WTC11 (cell line): ENCODE measurements around the gene EYS. TPM values are rescaled to one million over a fixed set of nuclear protein-coding genes. Genes with fewer than 3 reads are reported as not detected.

Source experiments
- ATAC-seq: fragments of 200-7000 bp; cut with Tn5 transposase; 2 replicates; pipeline ENCODE4 v1.10.0; 2021; ENCODE audit warnings: mild to moderate bottlenecking, moderate library complexity
- CTCF ChIA-PET: fragments of 300-600 bp; sonication (Branson Sonifier 250); formaldehyde crosslinking; loops from one replicate; lab custom pipeline; 2021; ENCODE audit warnings: antibody characterized with exemption; lab: Charles Lee
- POLR2A ChIA-PET: fragments of 350-600 bp; sonication (Branson Sonifier 250); formaldehyde crosslinking; loops from one replicate; lab custom pipeline; 2021; ENCODE audit warnings: antibody characterized with exemption; lab: Charles Lee
- DNase-seq: peaks from one replicate; pipeline ENCODE4 v3.0.0; 2021; ENCODE audit warnings: low spot score
- H3K27ac Mint-ChIP-seq: 2 replicates; pipeline ENCODE4 v1.8.0; 2021; ENCODE audit warnings: mixed read lengths
- H3K27me3 Mint-ChIP-seq: 2 replicates; pipeline ENCODE4 v1.8.0; 2021; ENCODE audit warnings: low read depth, mild to moderate bottlenecking, moderate library complexity, mixed read lengths
- H3K36me3 Mint-ChIP-seq: 2 replicates; pipeline ENCODE4 v1.8.0; 2021; ENCODE audit warnings: mixed read lengths
- H3K4me1 Mint-ChIP-seq: 2 replicates; pipeline ENCODE4 v1.8.0; 2022; ENCODE audit warnings: mixed read lengths
- H3K4me3 Mint-ChIP-seq: 2 replicates; pipeline ENCODE4 v1.8.0; 2021; ENCODE audit warnings: mild to moderate bottlenecking, moderate library complexity, mixed read lengths
- H3K9me3 Mint-ChIP-seq: 2 replicates; pipeline ENCODE4 v1.8.0; 2021; ENCODE audit warnings: mixed read lengths
- CTCF ChIP-seq: fragments of 200-600 bp; IDR thresholded peaks from 2 replicates; pipeline ENCODE4 v1.8.0; 2022; ENCODE audit warnings: antibody characterized with exemption
- E2F1 ChIP-seq: sonication (generic); formaldehyde crosslinking; IDR thresholded peaks from 2 replicates; pipeline ENCODE4 v1.8.0; 2022; ENCODE audit warnings: mild to moderate bottlenecking, missing genetic modification reagents
- ERG ChIP-seq: fragments of 250-450 bp; sonication (Bioruptor Pico); IDR thresholded peaks from 2 replicates; pipeline ENCODE4 v1.8.0; 2021; ENCODE audit warnings: mild to moderate bottlenecking
- GABPB1 ChIP-seq: sonication (generic); formaldehyde crosslinking; IDR thresholded peaks from 2 replicates; pipeline ENCODE4 v1.8.1; 2023; ENCODE audit warnings: mild to moderate bottlenecking, missing genetic modification reagents
- HMGA2 ChIP-seq: fragments of 250-450 bp; sonication (Bioruptor Pico); IDR thresholded peaks from 2 replicates; pipeline ENCODE4 v1.4.0; 2021; ENCODE audit warnings: mild to moderate bottlenecking, moderate library complexity
- IRF2 ChIP-seq: sonication (generic); formaldehyde crosslinking; IDR thresholded peaks from 2 replicates; pipeline ENCODE4 v1.8.0; 2022; ENCODE audit warnings: low read depth, missing genetic modification reagents, borderline replicate concordance
- MXD4 ChIP-seq: fragments of 250-450 bp; sonication (Bioruptor Pico); IDR thresholded peaks from 2 replicates; pipeline ENCODE4 v1.8.0; 2021; ENCODE audit warnings: mild to moderate bottlenecking, moderate library complexity, borderline replicate concordance
- NFE2L1 ChIP-seq: sonication (generic); formaldehyde crosslinking; IDR thresholded peaks from 2 replicates; pipeline ENCODE4 v1.8.1; 2023; ENCODE audit warnings: missing genetic modification reagents
- NFYB ChIP-seq: sonication (generic); formaldehyde crosslinking; conservative IDR thresholded peaks from 2 replicates; pipeline ENCODE4 v1.8.0; 2022; ENCODE audit warnings: low read depth, missing genetic modification reagents
- NR1H2 ChIP-seq: sonication (generic); formaldehyde crosslinking; IDR thresholded peaks from 2 replicates; pipeline ENCODE4 v1.9.0; 2021; ENCODE audit warnings: mild to moderate bottlenecking, moderate library complexity, missing genetic modification reagents
- NR2C2 ChIP-seq: sonication (generic); formaldehyde crosslinking; IDR thresholded peaks from 2 replicates; pipeline ENCODE4 v1.8.0; 2022; ENCODE audit warnings: mild to moderate bottlenecking, missing genetic modification reagents
- NR3C1 ChIP-seq: sonication (generic); formaldehyde crosslinking; conservative IDR thresholded peaks from 2 replicates; pipeline ENCODE4 v1.8.1; 2023; ENCODE audit warnings: low read depth, mild to moderate bottlenecking, missing genetic modification reagents
- OVOL2 ChIP-seq: fragments of 250-450 bp; sonication (Bioruptor Pico); IDR thresholded peaks from 2 replicates; pipeline ENCODE4 v1.9.0; 2021; ENCODE audit warnings: mild to moderate bottlenecking, borderline replicate concordance
- PRRX2 ChIP-seq: fragments of 250-450 bp; sonication (Bioruptor Pico); IDR thresholded peaks from 2 replicates; pipeline ENCODE4 v1.8.0; 2021; ENCODE audit warnings: mild to moderate bottlenecking
- SMAD3 ChIP-seq: sonication (generic); formaldehyde crosslinking; IDR thresholded peaks from 2 replicates; pipeline ENCODE4 v1.8.0; 2022; ENCODE audit warnings: missing genetic modification reagents, mild to moderate bottlenecking, borderline replicate concordance
- SMAD4 ChIP-seq: sonication (generic); formaldehyde crosslinking; IDR thresholded peaks from 2 replicates; pipeline ENCODE4 v1.8.0; 2022; ENCODE audit warnings: mild to moderate bottlenecking, missing genetic modification reagents
- SOX15 ChIP-seq: fragments of 250-450 bp; sonication (Bioruptor Pico); IDR thresholded peaks from 2 replicates; pipeline ENCODE4 v1.9.0; 2021; ENCODE audit warnings: mild to moderate bottlenecking
- USF2 ChIP-seq: sonication (generic); formaldehyde crosslinking; IDR thresholded peaks from 2 replicates; pipeline ENCODE4 v1.8.1; 2023; ENCODE audit warnings: mild to moderate bottlenecking, missing genetic modification reagents, moderate library complexity
- ZBTB21 ChIP-seq: sonication (generic); formaldehyde crosslinking; IDR thresholded peaks from 2 replicates; pipeline ENCODE4 v1.8.1; 2023; ENCODE audit warnings: mild to moderate bottlenecking, missing genetic modification reagents, borderline replicate concordance
- ZBTB43 ChIP-seq: sonication (generic); formaldehyde crosslinking; IDR thresholded peaks from 2 replicates; pipeline ENCODE4 v1.8.1; 2023; ENCODE audit warnings: mild to moderate bottlenecking, missing genetic modification reagents
- ZNF219 ChIP-seq: sonication (generic); formaldehyde crosslinking; IDR thresholded peaks from 2 replicates; pipeline ENCODE4 v1.8.0; 2023; ENCODE audit warnings: missing genetic modification reagents, mild to moderate bottlenecking, borderline replicate concordance
- ZNF232 ChIP-seq: sonication (generic); formaldehyde crosslinking; IDR thresholded peaks from 2 replicates; pipeline ENCODE4 v1.8.0; 2022; ENCODE audit warnings: mild to moderate bottlenecking, missing genetic modification reagents
- ZNF263 ChIP-seq: sonication (generic); formaldehyde crosslinking; IDR thresholded peaks from 2 replicates; pipeline ENCODE4 v1.8.1; 2022; ENCODE audit warnings: low read depth, mild to moderate bottlenecking, moderate library complexity, missing genetic modification reagents
- ZNF281 ChIP-seq: sonication (generic); formaldehyde crosslinking; IDR thresholded peaks from 2 replicates; pipeline ENCODE4 v1.8.0; 2023; ENCODE audit warnings: mild to moderate bottlenecking, missing genetic modification reagents
- ZNF317 ChIP-seq: sonication (generic); formaldehyde crosslinking; IDR thresholded peaks from 2 replicates; pipeline ENCODE4 v1.8.1; 2023; ENCODE audit warnings: low read depth, mild to moderate bottlenecking, moderate library complexity, missing genetic modification reagents, borderline replicate concordance
- ZNF425 ChIP-seq: fragments of 250-450 bp; sonication (Bioruptor Pico); conservative IDR thresholded peaks from 2 replicates; pipeline ENCODE4 v1.9.0; 2021; ENCODE audit warnings: mild to moderate bottlenecking
- ZNF671 ChIP-seq: fragments of 250-450 bp; sonication (Bioruptor Pico); IDR thresholded peaks from 2 replicates; pipeline ENCODE4 v1.8.0; 2021; ENCODE audit warnings: mild to moderate bottlenecking
- total RNA-seq: library from RNA; stranded (reverse); gene quantifications from 3 replicates; pipeline ENCODE4 v1.2.3, GENCODE V29; 2021

EYS gene
- total RNA-seq, 1 experiment from 2014 or later, result not detected

GRCh38 chr6:63759605-63760105 lies 1947.4 kb downstream of the EYS start:
- CTCF ChIA-PET, result interaction anchor here (1.3 kb wide), 1 partner anchor 161 kb away, joined by 3 read pairs; no protein-coding TSS in a partner anchor
- Mint-ChIP-seq H3K4me1 (peaks cover 3% of the 10 kb centered on the region), H3K4me3 (no peak overlapping the region), H3K27me3 (peaks cover 2% of the 10 kb centered on the region; the same call in 1 of the 2 replicates), H3K36me3 (peaks cover 28% of the 10 kb centered on the region), H3K27ac (no peak overlapping the region), H3K9me3 (peaks cover 40% of the 10 kb centered on the region)
- POLR2A ChIA-PET, result no interaction called here
- ATAC-seq (no peak), DNase-seq (no peak)
- TF ChIP-seq ZBTB43 (no peak), HMGA2 (CRISPR knock-in tag) (no peak), SMAD4 (CRISPR knock-in tag) (no peak), ZNF425 (CRISPR knock-in tag) (no peak), ERG (no peak), ZNF281 (CRISPR knock-in tag) (no peak), IRF2 (no peak), GABPB1 (CRISPR knock-in tag) (no peak), ZBTB21 (CRISPR knock-in tag) (no peak), NFE2L1 (CRISPR knock-in tag) (no peak), ZNF232 (CRISPR knock-in tag) (no peak), ZNF317 (CRISPR knock-in tag) (no peak), OVOL2 (CRISPR knock-in tag) (no peak), SMAD3 (CRISPR knock-in tag) (no peak), PRRX2 (CRISPR knock-in tag) (no peak), ZNF671 (CRISPR knock-in tag) (no peak), NR2C2 (CRISPR knock-in tag) (no peak), ZNF263 (no peak), NFYB (CRISPR knock-in tag) (no peak), ZNF219 (no peak)

- Mint-ChIP-seq H3K9me3 (peaks cover 53% of the 10 kb centered on the region), H3K4me1 (no peaks in the 10 kb centered on the region), H3K27ac (no peak overlapping the region), H3K27me3 (peaks cover 2% of the 10 kb centered on the region; the same call in 1 of the 2 replicates), H3K36me3 (peaks cover 32% of the 10 kb centered on the region), H3K4me3 (no peak overlapping the region)
- no peak for DNase-seq
- ATAC-seq, result no peak
- no peak for TF ChIP-seq MXD4 (CRISPR knock-in tag)
- no peak for TF ChIP-seq NFE2L1 (CRISPR knock-in tag)
- TF ChIP-seq ZNF263, result no peak
- TF ChIP-seq E2F1, result no peak
- no peak for TF ChIP-seq NR3C1 (CRISPR knock-in tag)
- TF ChIP-seq NR1H2 (CRISPR knock-in tag), result no peak
- TF ChIP-seq CTCF, result no peak
- TF ChIP-seq USF2, result no peak
- TF ChIP-seq SOX15, result no peak
- CTCF ChIA-PET, result no interaction called here
- POLR2A ChIA-PET, result no interaction called here
Observed at GRCh38 chr6:63757826-63758225, 1949.2 kb downstream of the EYS start.
